GM15510 (cell line): ENCODE results near the gene UBXN10.

Source experiments
- POLR2A ChIP-seq: IDR thresholded peaks from 3 replicates; pipeline ENCODE4 v1.6.1; 2011; ENCODE audit warnings: borderline replicate concordance; ENCODE audit not compliant: insufficient read length; ENCODE audit errors: extremely low read depth

UBXN10 gene, protein sequence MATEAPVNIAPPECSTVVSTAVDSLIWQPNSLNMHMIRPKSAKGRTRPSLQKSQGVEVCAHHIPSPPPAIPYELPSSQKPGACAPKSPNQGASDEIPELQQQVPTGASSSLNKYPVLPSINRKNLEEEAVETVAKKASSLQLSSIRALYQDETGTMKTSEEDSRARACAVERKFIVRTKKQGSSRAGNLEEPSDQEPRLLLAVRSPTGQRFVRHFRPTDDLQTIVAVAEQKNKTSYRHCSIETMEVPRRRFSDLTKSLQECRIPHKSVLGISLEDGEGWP

DNA sequence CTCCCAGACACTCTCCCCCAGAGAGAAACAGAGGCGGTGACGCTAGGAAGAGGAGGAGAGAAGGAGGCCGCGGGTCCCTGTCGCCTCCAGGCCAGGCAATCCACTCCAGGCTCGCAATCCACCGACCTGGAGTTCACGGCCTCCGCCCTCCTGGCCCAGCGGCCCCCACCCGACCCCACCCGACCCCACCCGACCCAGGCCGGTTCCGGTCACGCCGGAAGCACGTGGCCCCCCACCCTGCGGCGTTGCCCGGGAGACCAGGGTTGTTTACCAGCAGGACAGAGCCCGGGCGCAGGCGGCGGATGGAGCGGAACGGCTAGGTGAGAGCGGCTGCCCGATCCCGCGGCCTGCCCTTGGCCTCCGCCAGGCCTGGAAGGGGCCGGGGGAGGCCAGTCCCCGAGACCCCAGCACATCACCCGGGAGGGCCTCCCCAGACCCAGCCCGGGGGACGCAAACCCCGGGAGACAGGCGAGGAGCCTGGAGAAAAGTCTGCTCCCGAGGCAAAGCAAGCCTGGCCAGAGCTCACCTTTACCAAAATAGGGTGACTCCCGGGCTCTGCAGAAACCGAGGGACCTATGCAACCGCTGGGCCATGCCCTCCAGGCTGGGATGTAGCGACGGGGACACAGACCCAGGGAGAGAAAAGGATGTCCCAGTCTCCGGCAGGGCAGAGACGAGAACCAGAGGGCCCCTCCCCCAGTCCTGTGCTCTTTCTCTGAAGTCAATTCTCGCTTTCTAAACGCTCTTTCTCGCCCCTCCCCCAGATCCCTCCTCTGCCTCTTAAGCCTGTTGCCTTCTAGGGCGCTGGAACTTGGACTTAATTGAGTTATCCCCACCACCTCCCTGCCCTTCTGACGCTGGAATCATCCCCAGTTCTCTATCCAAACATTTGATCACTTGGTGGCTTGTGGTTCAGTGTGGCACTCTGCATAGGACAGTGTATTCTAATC, at the start of gene UBXN10, which contains the start of gene PLA2G2C:
Gene UBXN10, plus strand, starts transcription at position 263 of the 949 bp plus-strand sequence. CDS start 4,466 bp downstream, outside the sequence.
Gene PLA2G2C, minus strand, starts transcription at position 685 of the 949 bp plus-strand sequence. CDS start 9,155 bp downstream, outside the sequence.
- TF ChIP-seq POLR2A: no peak

DNA sequence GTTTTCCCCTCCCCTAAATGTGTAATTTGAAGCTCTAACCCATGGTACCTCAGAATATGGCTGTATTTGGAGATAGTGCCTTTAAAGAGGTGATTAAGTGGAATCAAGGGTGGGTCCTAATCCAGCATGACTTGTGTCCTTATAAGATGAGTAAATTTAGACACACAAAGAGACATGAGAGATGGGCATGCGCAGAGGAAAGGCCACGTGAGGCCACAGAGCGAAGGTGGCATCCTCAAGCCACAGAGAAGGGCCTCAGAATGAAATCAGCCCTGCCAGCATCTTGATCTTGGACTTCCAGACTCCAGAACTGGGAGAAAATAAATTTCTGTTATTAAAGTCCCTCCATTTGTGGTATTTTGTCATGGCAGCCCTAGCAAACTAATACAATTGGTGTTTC, 49.6 kb upstream of the UBXN10 start:
- TF ChIP-seq POLR2A: no peak

DNA sequence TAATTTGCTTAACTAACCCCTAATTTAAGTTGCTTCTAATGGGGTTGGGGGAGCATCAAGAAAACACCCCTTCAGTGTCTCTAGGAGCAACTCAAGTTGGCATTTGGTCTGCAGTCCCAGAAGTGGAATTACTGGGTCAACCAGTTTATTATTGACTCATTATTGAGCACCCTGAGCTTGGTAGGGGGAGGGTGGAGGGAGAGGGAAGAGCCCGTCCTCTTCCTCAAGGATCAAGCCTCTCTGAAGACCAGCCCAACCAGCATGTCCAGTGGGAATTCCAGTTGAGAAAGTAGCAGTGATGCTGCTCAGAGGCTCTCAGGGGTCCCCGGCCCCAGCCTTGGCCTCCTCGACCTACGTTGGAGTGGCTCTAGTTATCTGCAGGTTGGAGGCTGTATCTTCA, 48.8 kb upstream of the UBXN10 start:
- TF ChIP-seq POLR2A: no peak

- no peak for TF ChIP-seq POLR2A
Observed at GRCh38 chr1:20137604-20138003, 48.3 kb upstream of the UBXN10 start.

GRCh38 chr1:20138346-20138745, 47.5 kb upstream of the UBXN10 start:
- TF ChIP-seq POLR2A: no peak

GRCh38 chr1:20138961-20139550, 46.8 kb upstream of the UBXN10 start, which contains the start of gene PLA2G2F:
PLA2G2F (plus strand) TSS chr1:20139323; CDS start chr1:20139428, 105 bp downstream.
- no peak for TF ChIP-seq POLR2A

- TF ChIP-seq POLR2A: no peak
Observed at GRCh38 chr1:20139776-20140612, 45.9 kb upstream of the UBXN10 start.

DNA sequence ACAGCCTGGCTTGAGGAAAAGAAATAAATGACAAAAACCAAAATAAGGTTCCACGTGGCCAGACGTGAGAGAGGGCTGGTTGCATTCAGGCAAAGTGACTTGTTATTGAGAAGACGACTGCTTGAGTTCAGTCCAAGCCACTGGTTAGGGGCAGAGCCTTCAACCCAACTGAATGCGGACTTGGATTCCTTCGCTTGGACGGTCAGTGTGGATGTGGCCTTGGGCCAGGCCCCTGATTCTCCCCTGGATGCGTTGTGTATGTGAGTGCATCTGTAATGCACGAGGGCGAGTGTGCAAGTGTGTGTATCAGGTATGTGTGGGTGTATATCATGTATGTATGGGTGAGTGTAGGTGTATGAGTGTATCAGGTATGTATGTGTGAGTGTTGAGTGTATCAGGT, 44.9 kb upstream of the UBXN10 start:
- no peak for TF ChIP-seq POLR2A

GRCh38 chr1:20141466-20141865, 44.4 kb upstream of the UBXN10 start:
- no peak for TF ChIP-seq POLR2A

DNA sequence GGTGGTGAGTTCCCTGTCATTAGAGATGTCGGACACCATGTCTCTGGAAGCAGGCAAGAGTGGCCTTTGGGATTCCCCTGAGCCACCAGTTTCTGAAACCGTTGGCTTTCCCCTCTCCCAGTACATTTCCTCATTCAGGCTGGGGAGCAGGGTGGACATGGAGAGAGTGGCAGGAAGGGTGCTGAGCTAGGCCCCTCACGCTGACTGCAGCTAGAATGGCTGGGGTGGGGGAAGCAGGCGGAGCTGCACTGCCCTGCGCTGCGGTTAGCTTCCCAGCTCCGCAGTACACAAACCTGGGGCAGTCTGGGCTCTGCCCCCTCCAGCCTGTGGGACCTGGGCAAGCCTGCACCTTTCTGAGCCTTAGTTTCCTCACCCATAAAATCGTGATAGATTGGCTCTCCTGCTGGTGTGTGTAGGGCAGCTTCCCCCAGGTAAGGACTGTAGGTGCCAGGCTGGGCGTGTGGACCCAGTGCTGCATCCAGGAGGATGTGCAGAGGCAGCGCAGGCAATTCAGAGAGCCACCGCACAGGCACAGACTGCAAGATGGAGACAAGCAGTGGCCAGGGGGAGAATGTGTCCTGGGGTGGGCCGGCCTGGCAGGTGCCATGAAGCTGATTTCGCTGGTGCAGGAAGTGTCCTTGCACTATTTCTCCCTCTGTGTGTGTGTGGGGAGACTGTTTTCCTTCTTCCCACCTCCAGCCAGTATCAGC, 43.7 kb upstream of the UBXN10 start:
- TF ChIP-seq POLR2A: no peak

- no peak for TF ChIP-seq POLR2A
Observed at GRCh38 chr1:20143318-20143717, 42.6 kb upstream of the UBXN10 start.

GRCh38 chr1:20143734-20144565, 41.9 kb upstream of the UBXN10 start:
- TF ChIP-seq POLR2A: no peak
